Uterine smooth muscle cell (primary cell): ENCODE measurements around the gene FYB1. TPM values are rescaled to one million over a fixed set of nuclear protein-coding genes. Genes with fewer than 3 reads are reported as not detected.

ENCODE experiments used
- total RNA-seq: library from RNA; depleted of rRNA; stranded (reverse); fragments of >200 nt; gene quantifications from 2 replicates; pipeline ENCODE4 v1.2.3, GENCODE V29; 2014

FYB1 gene, protein sequence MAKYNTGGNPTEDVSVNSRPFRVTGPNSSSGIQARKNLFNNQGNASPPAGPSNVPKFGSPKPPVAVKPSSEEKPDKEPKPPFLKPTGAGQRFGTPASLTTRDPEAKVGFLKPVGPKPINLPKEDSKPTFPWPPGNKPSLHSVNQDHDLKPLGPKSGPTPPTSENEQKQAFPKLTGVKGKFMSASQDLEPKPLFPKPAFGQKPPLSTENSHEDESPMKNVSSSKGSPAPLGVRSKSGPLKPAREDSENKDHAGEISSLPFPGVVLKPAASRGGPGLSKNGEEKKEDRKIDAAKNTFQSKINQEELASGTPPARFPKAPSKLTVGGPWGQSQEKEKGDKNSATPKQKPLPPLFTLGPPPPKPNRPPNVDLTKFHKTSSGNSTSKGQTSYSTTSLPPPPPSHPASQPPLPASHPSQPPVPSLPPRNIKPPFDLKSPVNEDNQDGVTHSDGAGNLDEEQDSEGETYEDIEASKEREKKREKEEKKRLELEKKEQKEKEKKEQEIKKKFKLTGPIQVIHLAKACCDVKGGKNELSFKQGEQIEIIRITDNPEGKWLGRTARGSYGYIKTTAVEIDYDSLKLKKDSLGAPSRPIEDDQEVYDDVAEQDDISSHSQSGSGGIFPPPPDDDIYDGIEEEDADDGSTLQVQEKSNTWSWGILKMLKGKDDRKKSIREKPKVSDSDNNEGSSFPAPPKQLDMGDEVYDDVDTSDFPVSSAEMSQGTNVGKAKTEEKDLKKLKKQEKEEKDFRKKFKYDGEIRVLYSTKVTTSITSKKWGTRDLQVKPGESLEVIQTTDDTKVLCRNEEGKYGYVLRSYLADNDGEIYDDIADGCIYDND
- 0.12 and 0.22 TPM in 2 replicates for total RNA-seq

DNA sequence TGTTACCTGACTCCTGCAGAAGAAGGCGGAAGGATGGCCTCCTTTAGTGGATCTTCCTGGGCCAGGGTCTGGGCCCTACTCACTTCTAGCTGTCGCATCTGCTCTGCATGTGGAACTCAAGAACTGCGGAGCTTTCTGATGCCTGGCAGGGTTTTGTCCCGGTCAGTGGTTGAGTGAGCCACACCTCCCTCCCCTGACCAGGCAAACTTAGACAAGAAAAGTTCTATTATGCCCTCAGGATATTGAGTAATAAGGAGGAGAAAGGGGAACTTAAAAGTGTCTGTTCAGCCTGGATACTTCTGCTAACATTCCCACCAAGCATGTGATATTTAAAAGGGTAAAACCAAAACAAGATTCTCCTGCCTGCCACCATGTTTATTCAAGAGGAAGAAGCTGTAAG, at the start of gene FYB1:
Gene FYB1, minus strand, starts transcription at position 127 of the 400 bp plus-strand sequence. CDS start 16,603 bp downstream, outside the sequence.

DNA sequence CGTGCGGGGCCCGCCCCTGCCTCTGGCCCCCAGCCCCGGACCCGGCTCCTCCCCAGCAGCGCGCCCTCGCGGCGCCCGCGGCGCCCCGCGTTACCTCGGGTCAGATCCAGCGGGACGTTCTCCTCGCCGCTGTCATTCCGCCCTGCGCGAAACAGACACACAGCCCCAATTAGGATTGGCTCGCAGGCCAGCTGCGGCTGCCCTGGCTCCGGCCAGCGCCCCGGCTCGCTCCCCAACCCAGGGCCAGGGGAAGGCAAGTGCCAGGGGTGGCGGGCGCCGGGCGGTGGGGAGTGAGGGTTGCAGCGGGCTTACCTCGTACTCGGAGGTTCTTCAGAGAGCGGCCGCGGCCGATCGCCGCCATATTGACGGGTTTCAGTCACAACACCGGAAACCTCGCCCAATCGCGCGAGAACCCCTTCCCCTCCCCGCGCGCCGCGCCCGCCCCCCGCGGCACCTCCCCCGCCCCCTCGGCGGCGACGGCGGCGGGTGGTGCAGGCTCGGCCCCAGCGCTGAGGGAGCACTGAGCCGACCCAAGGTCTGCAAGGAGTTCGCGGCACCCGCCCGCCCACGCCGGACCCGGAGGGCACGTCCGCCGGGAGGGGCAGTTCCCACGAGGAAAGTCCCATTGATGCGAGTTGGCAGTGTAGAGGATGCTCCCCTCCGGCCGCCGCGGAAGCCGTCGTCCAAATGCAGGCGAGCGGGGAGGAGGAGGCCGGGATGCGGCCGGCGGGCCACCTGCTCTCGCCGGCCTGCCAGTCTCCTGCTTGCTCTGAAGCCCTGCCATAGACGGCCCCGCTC, 145.1 kb downstream of the FYB1 start, which contains the start of gene RICTOR:
Gene RICTOR, minus strand, starts transcription at position 383 of the 798 bp plus-strand sequence. Its CDS starts 22 bp downstream, at position 361.

Other genes starting within 250 kb of the FYB1 start
- 45.7 and 54.8 TPM in 2 replicates for gene RICTOR, start 145.2 kb downstream of the FYB1 start, total RNA-seq
- gene C9, start 144.9 kb upstream of the FYB1 start, total RNA-seq, result 0.55 and 1.1 TPM in 2 replicates
- 102 and 106 TPM in 2 replicates for gene DAB2, start 205.4 kb upstream of the FYB1 start, total RNA-seq